GM06990 (cell line): ENCODE measurements around the gene SASH1.
A peak's percentile ranks its signal among the peaks of the same experiment; 100 is the strongest.

ENCODE experiments used
- DNase-seq: peaks from one replicate; pipeline ENCODE4 v3.0.0-alpha.2; 2011; ENCODE audit not compliant: insufficient read length; ENCODE audit errors: extremely low read depth
- H3K27me3 ChIP-seq: replicated peaks from 2 replicates; pipeline ENCODE4 v1.6.0; 2011; ENCODE audit warnings: low read length; ENCODE audit not compliant: control insufficient read depth, insufficient read depth
- H3K36me3 ChIP-seq: 2 replicates; pipeline ENCODE4 v1.5.1; 2011; ENCODE audit warnings: low read length; ENCODE audit not compliant: control insufficient read depth, insufficient read depth
- H3K4me3 ChIP-seq: replicated peaks from 2 replicates; pipeline ENCODE4 v1.5.1; 2011; ENCODE audit warnings: low read depth, mild to moderate bottlenecking, control low read depth, low read length
- TF ChIP-seq, protein P1 (sequence below): IDR thresholded peaks from 2 replicates; pipeline ENCODE4 v1.5.1; 2011; ENCODE audit warnings: low read length, control low read depth, mild to moderate bottlenecking, inconsistent platforms; ENCODE audit not compliant: insufficient read depth, poor library complexity, severe bottlenecking

SASH1 gene

DNA sequence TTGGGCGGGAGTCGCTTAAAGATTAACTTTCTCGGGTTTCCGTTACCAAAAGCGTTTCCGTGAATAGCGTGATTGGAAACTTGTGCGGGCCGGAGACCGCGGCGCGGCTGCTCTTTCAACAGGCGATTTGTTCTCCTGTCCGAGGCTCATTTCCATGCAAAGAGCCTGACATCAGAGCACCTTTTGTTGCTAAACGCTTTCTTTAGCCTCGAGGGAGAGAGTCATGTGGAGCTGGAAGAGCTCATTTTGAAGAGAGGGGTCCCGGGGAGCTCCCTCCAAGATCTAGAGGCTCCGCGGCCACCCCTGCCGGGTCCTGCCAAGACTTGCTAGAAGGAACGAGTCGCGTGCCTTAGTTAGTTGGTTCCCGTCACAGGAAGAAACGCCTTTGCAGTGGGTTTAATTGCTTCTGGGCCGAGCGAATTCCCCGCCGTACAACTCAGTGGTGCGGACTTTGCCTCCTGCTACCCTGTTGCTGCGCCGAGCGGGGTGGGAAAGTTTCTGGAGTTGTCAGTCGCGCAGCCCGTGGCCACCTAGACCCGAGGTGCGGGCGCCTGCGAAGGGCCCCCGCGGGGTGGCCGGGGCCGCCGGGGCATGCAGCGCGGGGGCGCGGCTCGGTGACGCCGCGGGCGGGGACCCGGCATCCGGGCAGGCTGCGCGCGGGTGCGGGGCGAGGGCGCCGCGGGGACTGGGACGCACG is at the start of gene SASH1:
Gene SASH1 (plus strand): TSS at position 489 of the 697 bp plus-strand sequence. CDS start 230 bp downstream, outside the sequence.
- TF ChIP-seq, protein P1, sequence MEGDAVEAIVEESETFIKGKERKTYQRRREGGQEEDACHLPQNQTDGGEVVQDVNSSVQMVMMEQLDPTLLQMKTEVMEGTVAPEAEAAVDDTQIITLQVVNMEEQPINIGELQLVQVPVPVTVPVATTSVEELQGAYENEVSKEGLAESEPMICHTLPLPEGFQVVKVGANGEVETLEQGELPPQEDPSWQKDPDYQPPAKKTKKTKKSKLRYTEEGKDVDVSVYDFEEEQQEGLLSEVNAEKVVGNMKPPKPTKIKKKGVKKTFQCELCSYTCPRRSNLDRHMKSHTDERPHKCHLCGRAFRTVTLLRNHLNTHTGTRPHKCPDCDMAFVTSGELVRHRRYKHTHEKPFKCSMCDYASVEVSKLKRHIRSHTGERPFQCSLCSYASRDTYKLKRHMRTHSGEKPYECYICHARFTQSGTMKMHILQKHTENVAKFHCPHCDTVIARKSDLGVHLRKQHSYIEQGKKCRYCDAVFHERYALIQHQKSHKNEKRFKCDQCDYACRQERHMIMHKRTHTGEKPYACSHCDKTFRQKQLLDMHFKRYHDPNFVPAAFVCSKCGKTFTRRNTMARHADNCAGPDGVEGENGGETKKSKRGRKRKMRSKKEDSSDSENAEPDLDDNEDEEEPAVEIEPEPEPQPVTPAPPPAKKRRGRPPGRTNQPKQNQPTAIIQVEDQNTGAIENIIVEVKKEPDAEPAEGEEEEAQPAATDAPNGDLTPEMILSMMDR: no peak
- no peaks in the 10 kb centered on the region for H3K36me3 ChIP-seq
- H3K27me3 ChIP-seq: peaks cover 1% of the 10 kb centered on the region
- H3K4me3 ChIP-seq: no peak within 1 kb of the TSS
- DNase-seq: peak; percentile 12

DNA sequence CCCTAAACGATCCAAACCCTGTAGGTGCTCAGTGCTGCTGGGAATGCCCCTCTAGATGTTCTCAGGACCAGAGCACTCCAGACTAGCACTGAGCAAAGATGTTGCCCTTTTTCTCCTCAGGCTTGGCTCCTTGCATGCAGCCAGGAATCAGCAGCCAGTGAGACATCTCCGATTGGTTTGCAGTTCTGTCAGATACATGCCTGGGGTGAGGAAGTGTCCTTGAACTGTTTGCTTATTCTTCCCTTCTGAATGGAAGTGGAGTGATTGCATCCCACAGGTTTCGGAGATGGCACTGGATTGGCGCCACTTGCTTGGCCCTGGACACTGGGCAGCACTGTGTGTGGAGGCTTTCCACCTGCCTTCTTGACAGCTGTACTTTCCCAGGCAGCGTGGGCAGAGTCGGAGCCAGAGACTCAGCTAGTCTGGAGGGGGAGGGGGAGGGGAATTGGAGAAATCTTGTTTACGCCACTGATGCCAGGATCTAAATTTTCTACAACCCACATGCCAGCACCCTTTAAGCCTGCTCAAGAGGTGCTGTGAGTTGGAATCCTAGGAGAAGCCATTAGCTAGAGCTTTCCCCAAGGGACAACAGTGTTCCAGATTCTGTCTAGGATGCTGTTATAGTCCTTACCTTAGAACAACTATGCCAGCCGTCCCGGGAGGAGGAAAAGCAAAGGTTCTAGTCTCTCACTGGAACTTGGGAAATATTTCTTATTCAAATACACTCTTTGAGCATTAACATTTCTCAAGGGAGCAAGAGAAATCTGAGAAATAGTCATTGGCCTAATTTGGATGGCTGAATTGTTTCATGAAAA is 49.2 kb upstream of the SASH1 start:
- TF ChIP-seq, protein P1: no peak
- Histone ChIP-seq H3K4me3 (no peak overlapping the region), H3K27me3 (no peaks in the 10 kb centered on the region; the same call in 1 of the 2 replicates), H3K36me3 (no peaks in the 10 kb centered on the region)
- DNase-seq: no peak

DNA sequence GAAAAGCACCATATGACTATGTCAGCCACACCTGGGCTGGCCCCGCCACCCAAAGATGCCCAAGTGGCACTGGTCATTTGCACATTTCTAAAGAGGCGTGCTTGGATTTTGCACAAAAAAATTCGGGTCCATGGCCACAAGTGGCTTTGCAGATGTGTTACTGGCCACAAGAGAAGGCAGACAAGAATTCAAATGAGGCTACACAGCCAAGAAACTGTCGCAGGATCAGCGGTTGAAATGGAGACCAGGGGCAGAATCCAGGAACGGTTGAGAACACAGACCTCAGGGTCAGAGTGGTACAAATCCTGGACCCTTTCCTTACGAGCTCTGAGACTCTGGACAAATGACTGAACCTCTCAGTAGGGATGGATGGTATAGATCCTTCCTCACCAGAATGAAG is 48.6 kb upstream of the SASH1 start:
- no peaks in the 10 kb centered on the region; the same call in 1 of the 2 replicates for H3K27me3 ChIP-seq
- no peak for DNase-seq
- no peaks in the 10 kb centered on the region for H3K36me3 ChIP-seq
- TF ChIP-seq, protein P1: no peak
- no peak overlapping the region for H3K4me3 ChIP-seq

DNA sequence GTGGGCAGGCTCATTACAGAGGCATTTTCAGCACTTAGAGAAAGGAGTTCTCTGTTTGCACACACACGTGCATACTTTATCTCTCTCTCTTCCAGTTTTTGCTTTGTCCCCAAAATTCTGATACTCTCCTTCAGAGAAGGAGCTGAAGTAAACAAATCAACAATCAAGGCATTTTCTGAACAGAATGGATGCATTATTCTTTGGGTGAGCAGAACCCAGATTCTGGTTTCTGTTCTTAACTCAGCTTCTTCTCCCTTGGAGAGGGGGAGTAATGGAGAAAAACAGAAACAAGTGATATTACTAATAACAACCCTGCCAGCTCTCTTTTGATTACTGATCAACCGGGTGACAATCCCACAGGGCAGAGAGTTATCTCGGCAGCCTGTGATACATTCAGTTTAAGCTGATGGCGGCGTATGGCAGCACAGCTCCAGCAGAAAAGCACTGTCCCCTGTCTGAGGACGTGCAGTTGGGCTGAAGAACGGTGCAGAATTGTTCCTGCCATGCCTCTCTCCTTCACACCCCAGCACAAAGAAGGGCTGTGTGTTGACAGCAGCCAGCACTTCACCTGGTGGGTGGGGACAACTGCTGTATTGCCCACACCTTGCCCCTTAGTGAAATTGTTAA is 47.3 kb upstream of the SASH1 start:
- Histone ChIP-seq H3K4me3 (no peak overlapping the region), H3K36me3 (no peaks in the 10 kb centered on the region), H3K27me3 (no peaks in the 10 kb centered on the region; the same call in 1 of the 2 replicates)
- DNase-seq: no peak
- TF ChIP-seq, protein P1: no peak

DNA sequence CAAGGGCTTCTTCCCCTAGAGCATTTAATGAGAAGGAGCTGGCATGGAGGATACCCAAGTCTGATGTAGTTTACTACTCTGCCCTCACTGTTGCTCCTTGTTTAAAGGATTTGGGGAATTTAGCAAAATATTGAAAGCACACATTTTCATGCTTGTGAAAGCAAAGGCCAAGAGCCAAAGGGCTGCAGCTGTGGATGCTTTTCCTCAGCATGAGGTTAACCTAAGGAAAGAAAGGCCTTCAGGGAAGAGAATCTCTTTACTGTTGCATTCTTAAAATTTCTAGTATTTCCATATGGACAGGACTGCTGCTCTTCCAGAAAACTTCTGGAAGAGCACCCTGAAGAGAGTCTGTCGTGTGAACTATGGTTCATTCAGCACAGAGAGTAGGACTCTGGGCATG is 45.9 kb upstream of the SASH1 start:
- TF ChIP-seq, protein P1: no peak

More for the DNA sequence above, 45.9 kb upstream of the SASH1 start:
- Histone ChIP-seq H3K36me3 (no peaks in the 10 kb centered on the region), H3K4me3 (no peak overlapping the region), H3K27me3 (no peaks in the 10 kb centered on the region; the same call in 1 of the 2 replicates)
- no peak for DNase-seq
